Measurements from ENCODE around the gene TMEM245.
"Not testable (repeated sequence)": the region's sequence is repeated elsewhere in the genome, so short reads cannot be mapped to it uniquely, and the experiment has no call there.

Gene TMEM245

DNA sequence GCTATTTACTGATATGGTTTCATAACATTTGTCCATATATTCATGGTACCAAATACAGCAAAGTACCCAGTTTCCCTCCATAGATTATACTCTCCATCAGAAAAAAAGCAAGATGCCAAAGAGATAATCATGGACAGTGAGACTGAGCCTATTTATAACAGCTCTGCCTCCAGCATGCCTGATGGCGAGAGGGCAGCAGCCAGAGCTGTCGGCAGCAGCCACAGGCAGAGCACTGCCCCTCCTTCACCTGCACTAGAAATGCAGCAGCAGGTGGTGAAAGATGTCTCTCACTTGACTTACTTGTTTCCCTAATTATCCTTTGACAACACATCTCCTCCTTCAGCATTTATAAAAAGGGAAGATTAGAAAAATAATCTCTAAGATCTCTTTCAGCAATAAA, 138.9 kb downstream of the TMEM245 start:
- peak in 1 of 2 experiments; percentile 72 for DNase-seq

DNA sequence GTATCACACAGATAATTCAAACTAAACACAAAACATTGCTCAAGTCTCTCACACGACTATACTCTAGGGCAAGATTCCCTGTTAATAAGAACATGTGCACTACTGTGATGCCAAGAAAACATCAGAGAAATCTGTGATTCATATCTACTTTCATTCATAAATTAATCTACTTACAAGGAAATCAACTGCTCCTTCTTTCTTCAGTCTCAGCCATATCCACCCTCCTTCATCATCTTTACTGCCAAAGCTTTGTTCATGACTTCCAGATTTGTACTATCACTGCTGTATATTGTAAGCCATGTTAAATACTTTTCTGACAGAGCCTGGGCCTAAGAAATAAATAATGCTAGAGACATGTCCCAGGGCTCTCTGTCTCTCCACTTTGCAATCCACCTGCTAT, 141.5 kb downstream of the TMEM245 start:
- DNase-seq = no peak

DNA sequence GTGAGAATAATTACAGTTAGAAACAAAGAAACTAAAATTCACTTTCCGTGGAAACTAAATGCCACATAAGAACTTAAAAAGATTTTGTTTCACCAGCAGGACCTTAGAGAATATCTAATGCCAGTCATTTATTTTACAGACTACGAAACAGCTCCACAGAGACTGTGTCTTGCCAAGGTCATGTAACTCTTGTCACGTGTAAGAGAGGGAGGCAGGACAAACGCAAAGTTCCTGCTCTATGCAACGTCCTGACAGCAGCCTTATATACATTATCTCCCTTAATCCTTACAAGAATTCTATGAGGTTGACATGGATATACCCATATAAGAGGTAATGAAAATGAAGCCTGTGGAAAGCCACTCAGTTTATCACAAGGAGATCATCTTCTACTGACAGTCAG, 145.9 kb downstream of the TMEM245 start:
- DNase-seq = no peak

- no peak for DNase-seq
Measured at GRCh38 chr9:108972626-108973209, 147.0 kb downstream of the TMEM245 start.

DNA sequence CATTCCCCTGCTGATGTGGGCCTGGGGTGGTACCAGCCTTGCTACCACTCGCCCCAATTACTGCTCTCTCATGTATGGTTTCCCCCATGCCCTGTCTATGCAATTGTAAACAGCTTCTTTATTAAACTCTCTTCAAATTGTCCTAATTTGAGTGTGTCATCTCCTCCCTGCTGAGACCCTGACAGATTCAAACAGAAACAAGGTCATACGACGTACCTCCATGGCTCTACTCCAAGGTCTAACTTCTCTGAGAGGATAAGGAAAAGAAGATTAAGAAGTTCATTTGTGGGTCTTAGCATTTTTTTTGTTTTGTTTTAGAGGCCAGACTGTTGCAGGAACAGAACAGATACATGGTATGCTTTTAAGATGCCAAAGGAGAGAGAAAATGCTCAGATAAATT, 147.6 kb downstream of the TMEM245 start:
- no peak for DNase-seq

- DNase-seq = not testable (repeated sequence)
Measured at GRCh38 chr9:108971392-108971791, 148.4 kb downstream of the TMEM245 start.

DNA sequence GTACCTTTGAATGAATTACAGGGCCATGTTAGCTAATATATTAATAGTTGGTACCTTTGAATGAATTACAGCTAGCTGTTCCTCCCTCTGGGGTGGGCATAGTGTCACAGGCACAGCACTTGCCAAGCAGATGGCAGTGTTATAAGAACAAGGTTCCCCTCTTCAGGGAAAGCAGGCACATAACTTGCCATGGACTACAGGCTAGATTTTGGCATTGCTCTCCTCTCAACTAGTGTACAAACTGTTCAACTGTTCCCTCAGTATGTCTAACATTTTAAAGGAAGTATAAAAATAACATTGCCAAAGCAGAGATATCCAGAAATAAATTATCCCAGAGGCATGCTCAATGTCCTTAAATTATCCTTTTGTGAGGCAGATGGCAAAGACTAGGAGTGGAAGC, 151.8 kb downstream of the TMEM245 start:
- peak in 1 of 2 experiments; percentile 22 for DNase-seq

All from NCI-H524 (cell line).